Measurements from ENCODE around the gene POC1A.

Gene POC1A

DNA sequence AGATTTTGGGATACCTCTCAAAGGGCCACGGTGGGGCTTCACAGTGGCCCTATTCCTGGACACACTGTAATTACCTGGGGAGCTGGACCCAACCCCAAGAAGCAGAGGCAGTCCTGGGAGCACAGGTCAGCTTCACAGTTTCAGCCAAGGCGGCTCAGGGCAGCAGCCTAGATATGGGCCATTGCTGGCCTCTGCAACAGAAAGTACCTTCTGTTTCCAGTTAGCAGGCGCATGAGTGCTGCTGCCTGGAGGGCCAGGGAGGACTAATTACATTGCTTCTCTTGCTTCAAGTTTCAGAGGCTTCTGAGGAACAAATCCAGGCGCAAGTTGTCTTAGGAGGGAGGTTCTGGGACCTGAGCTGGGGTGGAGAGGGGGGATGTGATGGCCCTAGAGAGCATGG is 84.4 kb downstream of the POC1A start:
- DNase-seq, result no peak
- H3K9me3 Mint-ChIP-seq, result no peaks in the 10 kb centered on the region
- ATAC-seq, result no peak
- no peaks in the 10 kb centered on the region for H3K27me3 Mint-ChIP-seq
- H3K4me3 Mint-ChIP-seq, result no peak overlapping the region
- H3K27ac Mint-ChIP-seq, result no peak overlapping the region
- peaks cover 20% of the 10 kb centered on the region for H3K4me1 Mint-ChIP-seq

DNA sequence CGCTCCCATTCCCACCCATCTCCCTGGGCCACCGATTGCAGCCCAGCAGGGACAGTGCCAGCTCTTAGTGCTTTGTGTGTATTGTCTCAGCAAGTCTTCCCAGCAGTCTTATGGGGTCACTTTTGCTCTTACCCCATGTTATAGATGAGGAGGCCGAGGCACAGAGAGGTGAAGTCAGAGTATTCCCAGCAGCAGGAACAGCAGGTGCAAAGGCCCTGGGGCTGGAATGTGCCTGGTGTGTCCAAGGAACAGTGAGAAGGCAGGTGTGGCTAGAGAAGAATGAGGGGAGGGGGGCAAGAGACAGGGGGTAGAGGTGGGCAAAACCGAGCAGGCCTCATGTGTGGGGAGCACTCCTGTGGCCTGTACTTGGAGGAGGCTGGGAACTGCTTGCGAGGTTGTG is 85.1 kb downstream of the POC1A start:
- Mint-ChIP-seq H3K9me3 (no peaks in the 10 kb centered on the region), H3K4me3 (no peak overlapping the region), H3K27ac (peak overlapping the region in 1 of 2 donors; percentile 77), H3K4me1 (peaks cover 20% of the 10 kb centered on the region), H3K27me3 (no peaks in the 10 kb centered on the region)
- DNase-seq, result no peak
- no peak for ATAC-seq

DNA sequence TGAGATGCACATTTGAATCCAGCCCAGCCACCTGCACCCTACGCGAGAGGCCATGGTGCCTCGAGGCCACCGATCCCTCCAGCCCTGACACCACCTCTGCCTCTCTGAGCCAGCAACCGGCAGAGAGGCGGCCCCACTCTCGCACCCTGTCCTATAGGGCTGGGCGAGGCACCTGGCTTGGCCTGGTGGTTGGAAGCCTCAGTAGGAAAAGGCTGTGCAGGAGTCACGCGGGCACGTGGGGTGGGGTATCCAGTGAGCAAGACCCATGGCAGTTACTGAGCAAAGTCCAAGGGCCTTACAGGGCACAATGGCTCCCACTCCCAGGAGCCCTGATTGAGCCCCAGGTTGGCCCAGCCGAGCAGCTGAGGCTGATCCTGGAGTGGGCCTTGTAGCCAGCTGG is 85.5 kb downstream of the POC1A start:
- Mint-ChIP-seq H3K9me3 (no peaks in the 10 kb centered on the region), H3K27ac (no peak overlapping the region), H3K4me3 (no peak overlapping the region), H3K4me1 (peaks cover 20% of the 10 kb centered on the region), H3K27me3 (no peaks in the 10 kb centered on the region)
- ATAC-seq (no peak), DNase-seq (no peak)

DNA sequence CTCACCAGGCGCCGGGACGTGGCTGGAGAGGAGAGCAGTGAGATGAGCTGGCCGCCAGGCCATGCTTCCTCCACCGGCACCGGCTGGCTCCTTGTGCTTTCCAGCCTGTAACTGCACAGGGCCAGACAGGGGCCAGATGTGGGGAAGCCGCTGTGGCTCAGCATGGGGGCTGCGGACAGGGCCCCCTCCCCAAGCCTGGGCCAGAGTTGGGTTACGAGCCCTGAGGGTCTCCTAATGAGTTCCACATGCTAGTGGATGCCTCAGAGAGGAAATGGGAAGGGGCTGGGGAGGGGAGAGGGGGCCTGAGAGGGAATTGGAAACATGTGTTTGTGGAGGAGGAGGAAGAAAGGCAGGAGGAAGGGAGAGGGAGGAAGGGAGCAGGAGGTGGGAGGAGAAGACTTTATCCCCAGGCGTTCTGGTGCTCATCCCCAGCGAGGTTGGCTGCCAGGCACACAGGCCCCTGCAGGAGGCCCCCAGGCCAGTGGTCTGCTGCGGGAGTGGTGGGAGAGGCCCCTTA is 86.1 kb downstream of the POC1A start:
- H3K4me1 Mint-ChIP-seq, result peaks cover 20% of the 10 kb centered on the region
- no peaks in the 10 kb centered on the region for H3K27me3 Mint-ChIP-seq
- no peak for ATAC-seq
- no peaks in the 10 kb centered on the region for H3K9me3 Mint-ChIP-seq
- no peak overlapping the region for H3K4me3 Mint-ChIP-seq
- no peak for DNase-seq
- no peak overlapping the region for H3K27ac Mint-ChIP-seq

DNA sequence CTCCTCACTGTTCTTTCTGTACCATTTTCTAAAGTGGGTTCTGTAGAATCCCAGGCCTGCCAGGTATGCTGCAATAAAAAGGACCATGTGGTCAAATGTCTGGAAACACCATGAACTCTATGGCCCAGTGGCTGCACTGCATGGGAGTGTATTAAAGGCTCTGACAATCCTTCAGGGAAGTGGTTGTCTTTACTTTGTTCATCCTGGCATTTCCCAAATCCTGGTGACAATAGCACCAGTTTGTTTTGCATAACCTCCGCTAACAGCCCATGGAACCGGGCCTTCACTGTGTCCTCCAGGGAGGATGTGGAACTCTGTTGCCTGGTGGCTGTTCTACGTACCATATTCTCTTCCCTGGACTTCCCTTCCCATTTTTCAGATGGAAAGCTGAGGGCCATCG is 86.7 kb downstream of the POC1A start:
- Mint-ChIP-seq H3K4me3 (no peak overlapping the region), H3K27me3 (no peaks in the 10 kb centered on the region), H3K9me3 (no peaks in the 10 kb centered on the region), H3K4me1 (peaks cover 18% of the 10 kb centered on the region), H3K27ac (no peak overlapping the region)
- DNase-seq (no peak), ATAC-seq (no peak)

DNA sequence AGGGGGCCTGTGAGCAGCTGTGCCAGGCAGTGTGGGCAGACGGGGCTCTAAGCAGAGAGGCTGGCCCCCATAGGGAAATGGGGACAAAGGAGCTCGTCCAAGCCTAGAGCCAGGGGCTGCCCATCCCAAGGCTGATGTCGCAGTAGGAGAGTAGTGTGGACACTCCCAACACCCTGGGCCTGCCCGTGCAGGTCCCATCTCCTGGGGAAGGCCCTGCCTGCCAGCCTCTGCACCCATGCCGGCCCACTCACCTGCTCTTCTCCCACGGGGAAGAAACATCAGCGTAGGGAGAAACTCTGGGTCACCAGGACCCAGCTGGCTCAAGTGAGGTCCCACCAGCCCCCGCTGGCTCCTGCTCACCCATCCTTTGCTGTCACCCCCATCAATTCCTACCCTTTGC is 87.2 kb downstream of the POC1A start:
- no peaks in the 10 kb centered on the region for H3K9me3 Mint-ChIP-seq

DNA sequence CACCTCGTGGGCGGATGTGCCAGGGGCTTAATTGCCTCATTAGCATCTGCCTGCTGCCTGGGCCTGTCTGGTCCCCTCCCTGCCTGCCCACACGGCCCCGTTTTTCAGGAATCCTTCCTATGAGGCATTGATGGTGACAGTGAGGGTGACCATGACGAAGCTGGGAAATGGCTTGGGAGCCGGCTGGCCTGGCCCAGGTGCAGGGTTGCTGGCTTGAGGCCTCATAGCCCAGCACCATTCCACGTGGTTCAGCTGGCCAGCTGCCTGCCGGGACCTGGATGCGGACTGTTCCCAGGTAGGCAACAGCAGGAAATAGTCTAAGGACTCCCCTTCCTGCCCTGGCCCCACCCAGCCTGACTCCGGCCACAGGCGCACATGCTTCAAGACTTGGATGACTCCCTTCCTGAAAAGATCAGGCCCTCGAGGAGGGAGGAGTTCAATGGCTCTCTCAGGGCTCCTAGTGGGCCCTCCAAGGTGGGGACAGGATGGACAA is 88.9 kb downstream of the POC1A start:
- H3K4me3 Mint-ChIP-seq, result no peak overlapping the region
- no peak for DNase-seq

More for the DNA sequence above, 87.2 kb downstream of the POC1A start:
- H3K27me3 Mint-ChIP-seq, result no peaks in the 10 kb centered on the region
- no peak overlapping the region for H3K4me3 Mint-ChIP-seq
- no peak overlapping the region for H3K27ac Mint-ChIP-seq
- DNase-seq, result no peak
- ATAC-seq, result no peak
- H3K4me1 Mint-ChIP-seq, result peaks cover 13% of the 10 kb centered on the region

DNA sequence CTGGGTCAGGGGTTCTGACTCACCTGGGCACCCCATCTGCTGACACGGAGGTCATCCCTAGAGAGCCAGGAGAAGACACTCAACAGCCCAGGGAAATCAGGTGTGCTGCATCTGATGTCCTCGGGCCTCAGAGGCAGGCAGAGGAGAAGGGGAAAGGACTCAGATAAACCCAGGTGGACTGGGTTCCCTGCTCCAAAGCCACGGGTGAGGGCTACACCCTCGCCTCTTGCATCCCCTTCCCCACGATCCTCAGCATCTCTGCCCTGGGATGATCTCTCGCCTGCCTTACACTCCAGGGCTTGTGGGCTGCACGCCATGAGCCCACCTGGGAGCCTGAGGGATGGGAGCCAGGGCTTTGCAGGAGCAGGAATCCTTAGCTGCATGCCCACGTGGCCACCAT is 89.7 kb downstream of the POC1A start:
- no peaks in the 10 kb centered on the region for H3K4me1 Mint-ChIP-seq
- no peak overlapping the region for H3K27ac Mint-ChIP-seq
- no peaks in the 10 kb centered on the region for H3K27me3 Mint-ChIP-seq
- no peak for ATAC-seq
- no peaks in the 10 kb centered on the region for H3K9me3 Mint-ChIP-seq
- H3K4me3 Mint-ChIP-seq, result no peak overlapping the region
- DNase-seq, result no peak

More for the DNA sequence above, 88.9 kb downstream of the POC1A start:
- Mint-ChIP-seq H3K4me1 (no peaks in the 10 kb centered on the region), H3K27me3 (no peaks in the 10 kb centered on the region), H3K9me3 (no peaks in the 10 kb centered on the region), H3K27ac (no peak overlapping the region)
- no peak for ATAC-seq

DNA sequence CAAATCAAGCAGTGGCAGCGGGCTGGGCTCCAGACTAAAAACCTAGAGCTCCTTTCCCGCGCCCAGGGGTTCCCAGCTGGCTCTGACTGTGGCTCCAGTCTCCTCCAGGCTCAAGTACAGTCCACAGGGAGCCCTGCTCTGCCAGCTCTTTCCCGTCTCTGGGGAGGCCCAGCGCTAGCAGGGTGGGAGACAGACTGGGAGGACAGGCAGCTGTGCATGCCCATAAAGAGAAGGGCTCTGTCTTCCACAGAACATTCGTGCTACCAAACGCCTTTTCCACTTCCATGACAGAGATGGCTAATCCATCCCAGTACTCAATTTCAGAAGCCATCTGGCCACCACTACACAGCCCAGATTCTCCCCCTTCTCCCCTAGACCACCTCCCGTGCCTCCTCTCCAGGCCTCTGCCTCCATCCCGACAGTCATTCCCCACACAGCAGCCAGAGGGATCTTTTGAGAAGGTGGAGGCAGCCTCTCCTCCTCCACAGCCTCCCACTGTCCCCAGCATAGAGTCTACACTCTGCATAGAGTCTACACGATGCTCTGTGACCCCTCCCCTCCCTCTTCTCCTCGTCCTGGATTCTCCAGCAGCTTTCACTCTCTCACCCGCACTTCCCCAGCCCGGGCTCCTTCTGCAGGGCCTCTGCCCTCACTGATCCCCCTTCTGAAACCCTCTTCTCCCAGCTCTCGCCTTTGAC is 91.0 kb downstream of the POC1A start:
- Mint-ChIP-seq H3K4me1 (peaks cover 2% of the 10 kb centered on the region), H3K4me3 (no peak overlapping the region), H3K9me3 (no peaks in the 10 kb centered on the region), H3K27me3 (no peaks in the 10 kb centered on the region), H3K27ac (peak overlapping the region in 1 of 2 donors; percentile 92)
- ATAC-seq, result no peak
- no peak for DNase-seq

DNA sequence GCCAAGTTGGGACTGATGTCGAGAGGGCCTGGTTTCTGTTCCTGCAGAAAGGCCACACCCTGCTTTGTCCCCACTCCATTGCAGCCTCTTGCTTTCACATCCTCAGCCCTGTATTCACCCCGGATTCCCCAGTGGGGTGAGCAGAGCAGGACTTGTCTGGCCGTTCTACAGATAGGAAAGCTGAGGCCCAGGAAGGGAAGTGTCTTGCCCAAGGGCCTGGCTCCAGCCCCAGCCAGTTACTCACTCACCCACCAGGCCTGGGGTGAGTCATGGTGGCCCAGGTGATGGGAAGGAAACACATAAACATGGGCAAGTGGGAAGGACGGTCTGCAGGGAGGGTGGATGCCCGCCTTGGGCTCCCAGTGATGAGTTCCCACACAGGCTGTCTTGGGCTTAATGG is 91.7 kb downstream of the POC1A start:
- no peaks in the 10 kb centered on the region for H3K27me3 Mint-ChIP-seq
- no peak for DNase-seq
- peak overlapping the region in 1 of 2 donors; percentile 60 for H3K27ac Mint-ChIP-seq
- H3K9me3 Mint-ChIP-seq, result no peaks in the 10 kb centered on the region
- ATAC-seq, result no peak
- peaks cover 8% of the 10 kb centered on the region for H3K4me1 Mint-ChIP-seq
- H3K4me3 Mint-ChIP-seq, result no peak overlapping the region

DNA sequence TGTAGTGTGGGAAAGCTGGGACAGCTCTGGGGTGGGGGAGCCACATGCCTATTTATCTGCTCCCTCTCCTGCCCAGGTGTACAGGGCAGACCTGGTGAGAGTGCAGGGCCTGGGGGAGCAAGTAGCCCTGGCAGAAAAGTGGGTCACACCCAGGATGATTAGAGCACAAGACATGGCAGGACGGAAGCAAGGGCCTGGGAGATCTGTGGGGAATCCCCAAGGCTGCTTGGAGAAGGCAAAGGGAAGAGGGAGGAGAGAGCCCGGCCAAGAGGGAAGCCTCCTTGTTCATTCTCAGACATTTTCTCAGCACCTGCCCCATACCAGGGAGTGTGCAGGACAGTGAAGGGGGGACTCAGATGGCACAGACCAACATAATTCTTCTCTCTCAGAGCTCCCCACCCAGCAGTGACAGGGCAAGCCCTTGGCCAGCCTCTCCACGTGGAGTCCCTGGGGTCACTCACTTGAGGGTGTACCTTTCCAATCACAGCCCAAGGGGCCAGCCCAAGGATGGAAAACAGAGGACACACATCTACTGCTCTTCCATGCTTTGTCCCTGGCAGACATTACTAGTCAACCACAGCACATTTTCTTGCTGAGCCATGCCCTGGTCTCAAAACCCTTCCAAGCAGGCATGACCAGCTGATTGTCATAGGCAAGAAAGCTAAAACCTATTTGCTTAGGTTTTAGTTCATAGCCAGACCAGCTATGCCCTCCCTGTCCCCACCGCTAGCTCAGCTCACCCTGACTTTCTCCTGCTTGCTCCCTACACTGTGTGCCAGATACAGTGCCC is 92.9 kb downstream of the POC1A start:
- Mint-ChIP-seq H3K4me1 (peaks cover 14% of the 10 kb centered on the region), H3K27me3 (no peaks in the 10 kb centered on the region), H3K4me3 (no peak overlapping the region), H3K27ac (no peak overlapping the region), H3K9me3 (no peaks in the 10 kb centered on the region)
- ATAC-seq, result no peak
- DNase-seq, result no peak

DNA sequence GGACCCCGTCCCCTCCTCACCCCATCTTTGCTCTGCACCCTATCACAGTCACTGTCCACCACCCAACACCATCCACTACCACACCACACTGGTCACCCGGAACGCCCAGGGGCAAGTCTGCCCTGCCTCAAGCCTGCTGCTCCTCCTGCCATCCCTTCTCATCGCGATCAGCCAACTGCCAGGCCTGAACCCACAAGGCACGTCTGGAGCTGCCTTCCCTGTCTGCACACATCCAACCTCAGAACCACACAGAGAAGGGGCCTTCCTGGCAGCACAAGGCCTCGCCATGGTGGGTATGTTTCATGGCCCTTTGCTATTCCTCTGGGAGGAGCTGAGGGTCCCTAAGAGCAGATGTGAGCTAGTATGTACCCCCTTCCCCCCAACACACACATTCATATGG is 94.4 kb downstream of the POC1A start:
- Mint-ChIP-seq H3K4me3 (no peak overlapping the region), H3K27ac (no peak overlapping the region), H3K9me3 (no peaks in the 10 kb centered on the region), H3K4me1 (peaks cover 20% of the 10 kb centered on the region), H3K27me3 (no peaks in the 10 kb centered on the region)
- DNase-seq, result no peak
- ATAC-seq, result no peak

DNA sequence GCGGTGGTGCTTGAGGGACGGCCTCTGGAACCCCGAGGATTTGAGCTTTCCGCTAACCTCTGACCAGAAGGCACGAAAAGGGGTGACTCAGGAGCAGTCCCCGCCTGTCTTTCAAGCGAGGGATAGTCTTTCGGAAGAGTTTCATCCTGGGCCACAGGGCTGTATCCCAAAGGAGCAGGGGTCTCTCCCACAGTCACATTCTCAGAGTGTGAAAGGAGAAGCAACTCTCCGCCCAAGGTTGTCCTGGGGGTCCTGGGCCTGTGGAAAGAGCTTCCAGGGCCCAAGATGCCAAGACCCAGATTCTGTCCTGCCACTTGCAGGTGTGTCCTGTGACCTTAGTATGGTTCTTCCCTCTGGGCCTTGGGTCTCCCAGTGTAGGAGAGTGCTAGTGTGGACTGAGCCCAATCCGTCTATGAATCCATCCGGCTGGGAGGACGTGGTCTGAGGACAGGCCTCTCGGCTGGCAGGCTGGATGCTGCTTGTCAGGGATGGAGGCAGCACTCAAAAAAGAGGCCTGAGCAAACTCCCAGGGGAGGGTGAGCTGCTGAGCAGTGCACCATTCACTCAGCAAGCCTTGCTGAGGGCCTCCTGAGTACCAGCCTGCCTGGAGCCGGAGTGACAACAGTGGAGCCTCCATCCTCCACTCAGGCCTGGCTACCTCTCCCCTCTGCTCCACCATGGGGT is 96.3 kb downstream of the POC1A start:
- no peak for DNase-seq
- no peak for ATAC-seq
- peak overlapping the region; percentile 94 to 96 for H3K4me3 Mint-ChIP-seq
- no peaks in the 10 kb centered on the region for H3K9me3 Mint-ChIP-seq
- H3K4me1 Mint-ChIP-seq, result peaks cover 38% of the 10 kb centered on the region
- H3K27ac Mint-ChIP-seq, result no peak overlapping the region
- no peaks in the 10 kb centered on the region for H3K27me3 Mint-ChIP-seq

DNA sequence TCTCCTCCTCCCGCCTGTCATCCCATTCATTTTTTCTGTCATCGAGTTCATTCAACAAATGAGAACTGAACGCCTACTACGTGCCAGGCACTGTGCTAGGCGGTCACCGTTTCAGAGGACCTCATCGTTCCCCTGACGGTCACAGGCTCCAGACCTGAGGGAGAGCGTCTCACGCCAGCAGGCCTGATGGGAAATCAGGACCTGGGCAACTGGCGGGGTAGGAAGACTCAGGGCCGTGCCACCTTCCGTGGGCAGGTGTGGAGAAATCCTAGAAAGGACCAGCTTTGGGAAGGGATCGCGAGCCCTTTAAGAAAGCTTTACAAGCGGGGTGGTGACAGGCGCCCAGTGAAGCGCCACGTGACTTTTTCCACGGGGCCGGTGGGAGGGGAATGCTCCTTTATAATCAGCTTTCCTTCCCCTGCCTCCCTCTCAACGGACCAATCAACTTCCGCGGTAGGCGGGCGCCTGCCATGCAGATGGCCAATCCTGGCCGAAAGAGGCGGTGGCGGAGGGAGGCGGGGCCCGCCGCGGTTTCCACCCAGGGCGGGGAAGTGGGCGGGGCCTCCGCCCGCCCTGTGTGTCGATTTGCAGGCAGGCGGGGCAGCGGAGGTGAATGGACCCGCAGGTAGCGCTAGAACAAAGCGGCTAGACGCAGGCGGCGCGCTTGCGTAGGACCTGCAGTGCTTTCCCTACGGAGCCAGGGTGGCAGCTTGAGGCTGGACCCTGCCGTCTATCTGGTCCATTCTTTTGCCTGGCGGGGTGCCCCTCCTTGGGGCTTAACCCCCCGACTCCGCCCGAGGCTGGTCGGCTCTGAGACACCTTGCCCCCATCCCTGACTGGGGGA is 97.0 kb downstream of the POC1A start:
- no peaks in the 10 kb centered on the region for H3K27me3 Mint-ChIP-seq
- no peaks in the 10 kb centered on the region for H3K9me3 Mint-ChIP-seq
- H3K4me1 Mint-ChIP-seq, result peaks cover 46% of the 10 kb centered on the region
- peak overlapping the region; percentile 84 to 94 for H3K27ac Mint-ChIP-seq
- peak overlapping the region; percentile 94 to 96 for H3K4me3 Mint-ChIP-seq
- peak; percentile 98 to 99 for DNase-seq
- ATAC-seq, result peak; percentile 81

DNA sequence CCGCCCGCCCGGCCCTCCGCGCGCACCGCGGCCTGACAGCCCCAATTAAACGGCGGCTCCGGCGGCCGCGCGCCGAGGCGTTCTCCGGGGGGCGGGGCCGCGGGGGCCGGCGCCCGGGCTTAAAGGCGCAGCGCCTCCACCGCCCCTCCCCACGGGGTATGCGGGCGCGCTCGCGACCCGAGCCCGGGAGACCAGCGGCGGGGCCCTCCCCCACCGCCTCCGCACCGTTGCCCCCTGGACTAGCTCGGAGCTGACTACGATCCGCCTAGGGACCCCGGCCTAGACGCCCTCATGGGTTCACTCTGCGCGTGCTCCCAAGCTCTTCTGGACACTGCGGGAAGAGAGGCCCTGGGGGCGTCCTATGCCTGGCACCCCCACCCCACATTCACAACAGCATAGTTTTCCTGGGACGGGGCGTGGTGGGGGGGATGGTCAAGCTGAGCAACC is 97.7 kb downstream of the POC1A start, which contains the start of gene DUSP7:
Gene DUSP7, minus strand, starts transcription at position 51 of the 447 bp plus-strand sequence. CDS start 205 bp downstream, outside the sequence.
- Mint-ChIP-seq H3K9me3 (no peaks in the 10 kb centered on the region), H3K27ac (peak within 1 kb of the TSS; percentile 91 to 99), H3K4me3 (peak within 1 kb of the TSS; percentile 94 to 96), H3K4me1 (peaks cover 52% of the 10 kb centered on the region), H3K27me3 (no peaks in the 10 kb centered on the region)
- peak; percentile 34 for ATAC-seq
- peak; percentile 70 to 74 for DNase-seq

All from stimulated activated naive CD8-positive, alpha-beta T cell treated with anti-CD3 and anti-CD28 coated beads, Interleukin-15, amount 100 ng/mL, for 72 hours (primary cell).